Lower lobe of right lung (tissue), 2 donors: ENCODE measurements around the gene SORCS2. TPM values are rescaled to one million over a fixed set of nuclear protein-coding genes. Genes with fewer than 3 reads are reported as not detected.
A peak's percentile ranks its signal among the peaks of the same experiment; 100 is the strongest.

Experiments
- ATAC-seq, 2 donors: fragments of 200-7000 bp; cut with Tn5 transposase; one replicate each; pipeline ENCODE4 v1.9.1; 2020 to 2022; ENCODE audit warnings: mild to moderate bottlenecking in 2 of 2, moderate library complexity in 2 of 2
- DNase-seq: peaks from one replicate; pipeline ENCODE4 v3.0.0-alpha.2; 2020
- H3K27ac ChIP-seq: fragments of 200-600 bp; one replicate; pipeline ENCODE4 v1.8.0; 2022
- H3K27me3 ChIP-seq: fragments of 200-600 bp; one replicate; pipeline ENCODE4 v1.8.0; 2022; ENCODE audit warnings: low read depth
- H3K36me3 ChIP-seq: fragments of 200-600 bp; one replicate; pipeline ENCODE4 v1.8.0; 2022; ENCODE audit warnings: mild to moderate bottlenecking
- H3K4me1 ChIP-seq: fragments of 200-600 bp; one replicate; pipeline ENCODE4 v1.8.0; 2022
- H3K4me3 ChIP-seq: fragments of 200-600 bp; one replicate; pipeline ENCODE4 v1.8.0; 2022; ENCODE audit warnings: mild to moderate bottlenecking
- H3K9me3 ChIP-seq: fragments of 200-600 bp; one replicate; pipeline ENCODE4 v1.8.0; 2022
- CTCF ChIP-seq: fragments of 200-600 bp; IDR thresholded peaks from one replicate; pipeline ENCODE4 v1.8.0; 2022; ENCODE audit warnings: antibody characterized with exemption, mild to moderate bottlenecking
- intact Hi-C: fragments of 100-400 bp; cut with DNase I; formaldehyde crosslinking; loops from one replicate; pipeline ENCODE4 v1.11.0; 2022
- total RNA-seq: library from RNA; stranded (reverse); fragmentation: NEBNext Ultra II Directional; extraction: Animal tissue kit (Norgen Biotek cat#: 25700); gene quantifications from one replicate; pipeline ENCODE4 v1.2.1, GENCODE V29; 2021
- donor health status: DM: no; HTN: yes; CAD: no; lungs with severe emphysema.

The SORCS2 gene
- total RNA-seq, 1 donor from 2014 or later = 5.8 TPM

DNA sequence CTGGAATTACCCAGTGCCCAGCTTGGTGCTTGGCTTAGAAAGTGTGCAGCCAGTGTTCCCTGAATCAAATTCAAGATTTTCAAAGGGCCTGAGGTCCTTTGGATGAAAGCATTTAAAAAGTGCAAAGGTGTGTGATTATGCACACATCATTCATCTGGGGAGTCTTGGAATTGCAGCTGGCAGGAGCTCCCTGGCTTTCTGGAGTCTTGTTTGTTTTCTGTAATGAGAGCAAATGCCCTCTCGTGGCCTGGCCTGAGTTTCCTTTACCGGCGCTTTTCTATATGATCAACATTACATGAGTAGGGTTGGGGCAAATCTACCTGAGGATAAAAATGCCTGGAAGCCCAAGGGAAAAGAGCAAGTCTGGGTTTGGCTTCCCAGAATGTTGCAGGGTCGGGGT, 24.6 kb upstream of the SORCS2 start:
- Histone ChIP-seq H3K36me3 (no peaks in the 10 kb centered on the region), H3K4me3 (no peak overlapping the region), H3K27ac (no peak overlapping the region), H3K27me3 (no peaks in the 10 kb centered on the region), H3K9me3 (no peaks in the 10 kb centered on the region), H3K4me1 (no peaks in the 10 kb centered on the region)
- intact Hi-C loops = no loop called here
- TF ChIP-seq CTCF = no peak
- no peak for DNase-seq
- no peak for ATAC-seq

- H3K27me3 ChIP-seq = no peaks in the 10 kb centered on the region
- H3K9me3 ChIP-seq = no peaks in the 10 kb centered on the region
- intact Hi-C loops = no loop called here
- H3K27ac ChIP-seq = no peak overlapping the region
- H3K4me3 ChIP-seq = no peak overlapping the region
- no peaks in the 10 kb centered on the region for H3K36me3 ChIP-seq
- H3K4me1 ChIP-seq = no peaks in the 10 kb centered on the region
- no peak for TF ChIP-seq CTCF
- ATAC-seq = no peak
- DNase-seq = no peak
Measured at GRCh38 chr4:7168106-7168505, 24.2 kb upstream of the SORCS2 start.

DNA sequence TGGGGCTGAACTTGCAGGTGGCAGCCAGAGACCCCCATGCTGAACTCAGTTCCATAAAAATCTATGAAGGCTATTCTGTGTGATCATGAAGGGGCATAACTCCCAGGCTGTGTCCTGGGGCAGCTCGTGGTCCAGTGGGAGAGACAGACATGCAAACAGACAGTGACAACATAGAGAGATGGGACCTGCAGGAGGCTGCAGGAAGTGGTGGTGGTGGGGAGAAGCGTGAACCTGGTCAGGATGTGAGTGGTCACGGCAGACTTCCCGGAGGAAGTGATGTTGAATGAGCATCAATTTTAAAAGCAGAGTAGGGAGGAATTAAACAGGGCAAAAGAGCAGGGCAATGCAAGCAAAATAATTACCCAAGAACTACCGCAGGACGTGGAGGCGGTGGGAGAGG, 23.2 kb upstream of the SORCS2 start:
- Histone ChIP-seq H3K4me1 (no peaks in the 10 kb centered on the region), H3K27ac (no peak overlapping the region), H3K27me3 (no peaks in the 10 kb centered on the region), H3K36me3 (no peaks in the 10 kb centered on the region), H3K4me3 (no peak overlapping the region), H3K9me3 (no peaks in the 10 kb centered on the region)
- intact Hi-C loops = no loop called here
- no peak for TF ChIP-seq CTCF
- no peak for ATAC-seq
- DNase-seq = peak; percentile 10

DNA sequence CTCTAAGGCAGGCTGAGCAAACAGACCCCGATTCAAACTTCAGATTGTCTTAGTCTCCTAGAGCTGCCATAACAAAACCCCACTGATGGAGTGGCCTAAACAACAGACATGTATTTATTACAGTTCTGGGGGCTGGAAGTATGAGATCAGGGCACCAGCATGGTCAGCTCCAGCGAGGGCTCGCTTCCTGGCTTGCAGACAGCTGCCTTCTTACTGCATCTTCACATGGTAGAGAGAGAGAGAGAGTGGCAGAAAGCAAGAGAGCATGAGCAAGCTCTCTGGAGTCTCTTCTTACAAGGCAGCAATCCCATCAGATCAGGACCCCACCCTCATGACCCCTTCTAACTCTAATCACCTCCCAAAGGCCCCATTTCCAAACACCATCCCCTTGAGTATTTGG, 22.3 kb upstream of the SORCS2 start:
- no peak overlapping the region for H3K27ac ChIP-seq
- ATAC-seq = no peak
- no peak for TF ChIP-seq CTCF
- peak; percentile 21 for DNase-seq
- H3K36me3 ChIP-seq = no peaks in the 10 kb centered on the region
- H3K27me3 ChIP-seq = no peaks in the 10 kb centered on the region
- H3K9me3 ChIP-seq = no peaks in the 10 kb centered on the region
- no peaks in the 10 kb centered on the region for H3K4me1 ChIP-seq
- no peak overlapping the region for H3K4me3 ChIP-seq
- intact Hi-C loops = no loop called here

- H3K27ac ChIP-seq = no peak overlapping the region
- no peaks in the 10 kb centered on the region for H3K9me3 ChIP-seq
- H3K36me3 ChIP-seq = no peaks in the 10 kb centered on the region
- intact Hi-C loops = no loop called here
- H3K4me3 ChIP-seq = no peak overlapping the region
- H3K4me1 ChIP-seq = no peaks in the 10 kb centered on the region
- ATAC-seq (no peak), DNase-seq (no peak)
- H3K27me3 ChIP-seq = no peaks in the 10 kb centered on the region
- no peak for TF ChIP-seq CTCF
Measured at GRCh38 chr4:7171191-7171900, 21.0 kb upstream of the SORCS2 start.
